ENCODE results near the gene IL1RL1.

The IL1RL1 gene

GRCh38 chr2:102303589-102303988, 7.8 kb upstream of the IL1RL1 start (continued):
- TF ChIP-seq, protein P1, sequence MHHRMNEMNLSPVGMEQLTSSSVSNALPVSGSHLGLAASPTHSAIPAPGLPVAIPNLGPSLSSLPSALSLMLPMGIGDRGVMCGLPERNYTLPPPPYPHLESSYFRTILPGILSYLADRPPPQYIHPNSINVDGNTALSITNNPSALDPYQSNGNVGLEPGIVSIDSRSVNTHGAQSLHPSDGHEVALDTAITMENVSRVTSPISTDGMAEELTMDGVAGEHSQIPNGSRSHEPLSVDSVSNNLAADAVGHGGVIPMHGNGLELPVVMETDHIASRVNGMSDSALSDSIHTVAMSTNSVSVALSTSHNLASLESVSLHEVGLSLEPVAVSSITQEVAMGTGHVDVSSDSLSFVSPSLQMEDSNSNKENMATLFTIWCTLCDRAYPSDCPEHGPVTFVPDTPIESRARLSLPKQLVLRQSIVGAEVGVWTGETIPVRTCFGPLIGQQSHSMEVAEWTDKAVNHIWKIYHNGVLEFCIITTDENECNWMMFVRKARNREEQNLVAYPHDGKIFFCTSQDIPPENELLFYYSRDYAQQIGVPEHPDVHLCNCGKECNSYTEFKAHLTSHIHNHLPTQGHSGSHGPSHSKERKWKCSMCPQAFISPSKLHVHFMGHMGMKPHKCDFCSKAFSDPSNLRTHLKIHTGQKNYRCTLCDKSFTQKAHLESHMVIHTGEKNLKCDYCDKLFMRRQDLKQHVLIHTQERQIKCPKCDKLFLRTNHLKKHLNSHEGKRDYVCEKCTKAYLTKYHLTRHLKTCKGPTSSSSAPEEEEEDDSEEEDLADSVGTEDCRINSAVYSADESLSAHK (tag by site-specific recombination; IDR thresholded peaks at IDR 0.05): no peak
- no peak for TF ChIP-seq ZNF121 (tag by site-specific recombination; IDR thresholded peaks at IDR 0.05)

DNA sequence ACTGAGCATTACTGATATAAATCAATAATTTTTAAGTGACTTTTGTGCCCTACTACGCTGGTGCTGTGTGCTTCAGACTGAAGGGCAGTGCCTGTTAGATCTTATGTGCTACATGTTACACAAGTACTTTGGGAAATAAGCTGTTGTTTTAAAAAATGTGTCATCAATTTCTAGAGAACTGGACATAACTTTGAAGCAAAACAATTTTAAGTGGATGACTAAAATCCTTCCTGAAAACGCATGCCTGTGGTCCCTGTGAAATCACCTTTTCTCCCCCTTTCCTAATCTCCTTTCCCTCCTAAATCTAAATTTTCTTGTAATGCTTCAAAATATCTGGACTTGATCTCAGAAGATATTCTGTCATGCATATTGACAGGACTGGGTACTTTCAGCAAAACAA, 7.1 kb upstream of the IL1RL1 start:
- no peak overlapping the region for H3K4me3 ChIP-seq (ENCODE audit: low read depth, low read length)
- H3K27ac ChIP-seq (ENCODE audit: extremely low read depth, low read depth, low read length): no peak overlapping the region
- no peaks in the 10 kb centered on the region for H3K9me3 ChIP-seq (ENCODE audit: control insufficient read depth, insufficient read depth, low read depth, low read length)
- H3K36me3 ChIP-seq (ENCODE audit: control insufficient read depth in 2 of 2, insufficient read depth in 1 of 2, low read length in 2 of 2): no peaks in the 10 kb centered on the region
- H3K4me1 ChIP-seq (ENCODE audit: control insufficient read depth, insufficient read depth, low read length): no peaks in the 10 kb centered on the region
- CTCF ChIA-PET: no interaction called here
- POLR2A ChIA-PET: no interaction called here
- TF ChIP-seq ZNF664 (tag by site-specific recombination; IDR thresholded peaks at IDR 0.05) (no peak), ZBTB20 (tag by site-specific recombination; IDR thresholded peaks at IDR 0.05) (no peak), ZBTB26 (tag by site-specific recombination; optimal IDR thresholded peaks at IDR 0.05) (no peak)

- H3K36me3 ChIP-seq (ENCODE audit: control insufficient read depth in 2 of 2, insufficient read depth in 1 of 2, low read length in 2 of 2): no peaks in the 10 kb centered on the region
- no peak overlapping the region for H3K4me3 ChIP-seq (ENCODE audit: low read depth, low read length)
- TF ChIP-seq TCF7L2 (IDR thresholded peaks at IDR 0.05; ENCODE audit: borderline replicate concordance, low read depth, low read length): no peak
- TF ChIP-seq MZF1 (tag by site-specific recombination; IDR thresholded peaks at IDR 0.05; ENCODE audit: borderline replicate concordance): no peak
- no peak for TF ChIP-seq ZNF114 (tag by site-specific recombination; IDR thresholded peaks at IDR 0.05)
- TF ChIP-seq ZNF311 (tag by site-specific recombination; IDR thresholded peaks at IDR 0.05; ENCODE audit: borderline replicate concordance): no peak
- TF ChIP-seq ZNF148 (tag by site-specific recombination; IDR thresholded peaks at IDR 0.05; ENCODE audit: borderline replicate concordance): no peak
- TF ChIP-seq ZNF292 (tag by site-specific recombination; IDR thresholded peaks at IDR 0.05; ENCODE audit: borderline replicate concordance, low read depth): no peak
- TF ChIP-seq ZNF324 (tag by site-specific recombination; IDR thresholded peaks at IDR 0.05): no peak
- TF ChIP-seq ZFP69B (tag by site-specific recombination; IDR thresholded peaks at IDR 0.05): no peak
- TF ChIP-seq ZNF585B (tag by site-specific recombination; IDR thresholded peaks at IDR 0.05): no peak
- no peak for TF ChIP-seq KLF8 (tag by site-specific recombination; IDR thresholded peaks at IDR 0.05)
- TF ChIP-seq, protein P2, sequence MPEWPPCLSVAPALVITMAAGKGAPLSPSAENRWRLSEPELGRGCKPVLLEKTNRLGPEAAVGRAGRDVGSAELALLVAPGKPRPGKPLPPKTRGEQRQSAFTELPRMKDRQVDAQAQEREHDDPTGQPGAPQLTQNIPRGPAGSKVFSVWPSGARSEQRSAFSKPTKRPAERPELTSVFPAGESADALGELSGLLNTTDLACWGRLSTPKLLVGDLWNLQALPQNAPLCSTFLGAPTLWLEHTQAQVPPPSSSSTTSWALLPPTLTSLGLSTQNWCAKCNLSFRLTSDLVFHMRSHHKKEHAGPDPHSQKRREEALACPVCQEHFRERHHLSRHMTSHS (tag by site-specific recombination; IDR thresholded peaks at IDR 0.05): no peak
- TF ChIP-seq SP2 (tag by site-specific recombination; IDR thresholded peaks at IDR 0.05): no peak
- TF ChIP-seq ZNF426 (tag by site-specific recombination; IDR thresholded peaks at IDR 0.05): no peak
- ChIA-PET CTCF (no interaction called here), POLR2A (no interaction called here)
- H3K9me3 ChIP-seq (ENCODE audit: control insufficient read depth, insufficient read depth, low read depth, low read length): no peaks in the 10 kb centered on the region
- no peak overlapping the region for H3K27ac ChIP-seq (ENCODE audit: extremely low read depth, low read depth, low read length)
- no peaks in the 10 kb centered on the region for H3K4me1 ChIP-seq (ENCODE audit: control insufficient read depth, insufficient read depth, low read length)
These were observed 6.4 kb upstream of the IL1RL1 start for GRCh38 chr2:102304711-102305611.
